ENCODE results near the gene KRT33B. TPM values are rescaled to one million over a fixed set of nuclear protein-coding genes. Genes with fewer than 3 reads are reported as not detected.

KRT33B gene
- total and polyA plus RNA-seq, 7 donors, result not detected

DNA sequence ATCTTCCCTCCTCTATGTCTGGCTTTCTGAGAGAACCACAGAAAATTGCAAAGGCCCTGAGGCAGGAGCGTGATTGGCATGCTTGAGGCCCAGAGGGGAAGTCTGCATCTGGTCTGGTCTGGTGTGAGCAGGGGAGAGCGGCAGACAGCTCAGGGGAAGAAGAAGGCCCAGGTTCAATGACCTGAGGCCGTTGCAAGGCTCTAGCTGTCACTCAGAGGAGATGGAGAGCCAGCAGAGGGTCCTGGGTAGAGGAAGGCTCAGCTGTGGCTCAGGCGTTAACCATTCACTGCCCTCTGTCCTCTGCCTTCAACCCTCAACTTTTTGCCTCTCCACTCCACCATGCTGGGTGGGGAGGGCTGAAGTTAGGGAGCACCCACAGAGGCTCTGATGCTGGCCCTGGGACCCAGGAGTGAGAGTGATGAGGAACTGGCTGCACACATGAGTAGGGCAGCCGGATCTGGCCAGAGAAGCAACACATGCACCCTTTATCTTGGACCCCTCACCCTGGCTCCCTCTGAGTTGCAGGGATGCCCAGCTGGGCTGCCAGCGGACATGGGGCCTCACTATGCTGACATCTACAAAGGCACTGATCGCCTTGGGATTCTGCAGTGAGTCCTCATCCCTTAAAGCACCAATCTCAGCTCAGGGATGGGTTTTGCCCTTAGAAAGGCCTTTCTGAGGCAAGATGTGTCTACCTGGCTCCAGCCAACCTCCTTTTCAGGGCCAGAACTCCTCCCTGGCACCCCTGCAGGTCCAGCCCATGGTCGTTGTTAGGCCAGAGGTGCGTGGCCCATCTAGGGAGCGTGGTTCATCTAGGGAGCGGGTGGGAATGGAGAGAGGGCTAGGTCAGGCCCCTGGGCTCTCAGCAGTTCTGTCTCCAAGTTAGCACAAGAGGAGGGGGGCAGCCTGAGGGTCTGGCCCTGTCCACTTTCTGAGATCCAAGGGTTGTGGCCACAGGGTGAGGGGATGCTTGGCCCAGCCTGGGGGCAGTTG lies 46.4 kb downstream of the KRT33B start:
- Histone ChIP-seq H3K36me3 (ENCODE audit: insufficient read depth in 1 of 2, low read depth in 1 of 2) (no peaks in the 10 kb centered on the region), H3K4me3 (no peak overlapping the region), H3K9me3 (no peaks in the 10 kb centered on the region), H3K27me3 (ENCODE audit: insufficient read depth in 3 of 3, low read length in 2 of 3) (no peaks in the 10 kb centered on the region), H3K4me1 (no peaks in the 10 kb centered on the region), H3K27ac (no peak overlapping the region)
- DNase-seq (no peak), ATAC-seq (no peak)
- intact Hi-C loops (cut with DNase I), result loop anchor here (2.0 to 10.0 kb wide), 3 partner anchors 414 to 518 kb away; no protein-coding TSS in a partner anchor
- TF ChIP-seq, protein P1, sequence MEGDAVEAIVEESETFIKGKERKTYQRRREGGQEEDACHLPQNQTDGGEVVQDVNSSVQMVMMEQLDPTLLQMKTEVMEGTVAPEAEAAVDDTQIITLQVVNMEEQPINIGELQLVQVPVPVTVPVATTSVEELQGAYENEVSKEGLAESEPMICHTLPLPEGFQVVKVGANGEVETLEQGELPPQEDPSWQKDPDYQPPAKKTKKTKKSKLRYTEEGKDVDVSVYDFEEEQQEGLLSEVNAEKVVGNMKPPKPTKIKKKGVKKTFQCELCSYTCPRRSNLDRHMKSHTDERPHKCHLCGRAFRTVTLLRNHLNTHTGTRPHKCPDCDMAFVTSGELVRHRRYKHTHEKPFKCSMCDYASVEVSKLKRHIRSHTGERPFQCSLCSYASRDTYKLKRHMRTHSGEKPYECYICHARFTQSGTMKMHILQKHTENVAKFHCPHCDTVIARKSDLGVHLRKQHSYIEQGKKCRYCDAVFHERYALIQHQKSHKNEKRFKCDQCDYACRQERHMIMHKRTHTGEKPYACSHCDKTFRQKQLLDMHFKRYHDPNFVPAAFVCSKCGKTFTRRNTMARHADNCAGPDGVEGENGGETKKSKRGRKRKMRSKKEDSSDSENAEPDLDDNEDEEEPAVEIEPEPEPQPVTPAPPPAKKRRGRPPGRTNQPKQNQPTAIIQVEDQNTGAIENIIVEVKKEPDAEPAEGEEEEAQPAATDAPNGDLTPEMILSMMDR (IDR thresholded peaks at IDR 0.05), result no peak
- 91 to 94% (median 93%) methylated on average over 11 of the region's 11 CpGs for WGBS, 3 donors

DNA sequence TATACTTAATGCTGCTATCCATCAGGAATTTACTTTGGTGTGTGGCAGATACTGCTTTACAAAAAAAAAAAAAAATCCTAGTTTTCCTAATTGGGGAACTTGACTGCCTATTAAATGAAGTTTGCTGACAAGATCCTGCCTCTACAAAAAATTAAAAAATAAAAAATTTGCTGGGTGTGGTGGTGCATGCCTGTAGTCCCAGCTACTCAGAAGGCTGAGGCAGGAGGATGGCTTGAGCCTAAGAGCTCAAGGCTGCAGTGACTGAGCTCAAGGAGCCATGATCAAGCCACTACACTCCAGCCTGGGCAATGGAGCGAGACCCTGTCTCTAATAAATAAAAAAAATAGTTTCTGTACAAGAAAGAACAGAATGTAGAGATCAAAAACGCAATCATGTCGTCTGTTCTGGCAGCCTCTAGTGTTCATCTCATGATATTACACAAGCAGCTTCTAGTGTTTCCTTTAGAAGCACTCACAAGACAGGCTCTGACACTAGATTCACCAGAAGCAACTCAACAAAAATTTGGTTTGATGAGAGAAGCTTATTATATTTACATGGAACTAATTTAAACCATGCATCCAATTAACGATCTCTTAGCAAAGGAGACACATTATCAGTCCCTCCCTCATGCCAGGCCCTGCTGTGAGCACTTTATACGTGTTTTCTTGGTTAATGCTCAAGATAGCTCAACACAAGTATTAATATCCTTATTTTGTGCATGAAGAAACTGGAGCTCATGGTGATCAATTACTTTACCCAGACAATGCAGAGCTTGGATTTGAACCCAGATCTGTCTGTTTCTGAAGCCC lies 47.3 kb downstream of the KRT33B start:
- Histone ChIP-seq H3K4me1 (no peaks in the 10 kb centered on the region), H3K27me3 (ENCODE audit: insufficient read depth in 3 of 3, low read length in 2 of 3) (no peaks in the 10 kb centered on the region), H3K27ac (no peak overlapping the region), H3K4me3 (no peak overlapping the region), H3K9me3 (no peaks in the 10 kb centered on the region), H3K36me3 (ENCODE audit: insufficient read depth in 1 of 2, low read depth in 1 of 2) (no peaks in the 10 kb centered on the region)
- intact Hi-C loops (cut with DNase I), result loop anchor here (2.0 to 10.0 kb wide), 3 partner anchors 413 to 517 kb away; no protein-coding TSS in a partner anchor
- TF ChIP-seq, protein P1 (IDR thresholded peaks at IDR 0.05), result peak; percentile 54
- ATAC-seq, result no peak
- 39 to 54% (median 44%) methylated on average over 5 of the region's 5 CpGs for WGBS, 3 donors
- no peak for DNase-seq

DNA sequence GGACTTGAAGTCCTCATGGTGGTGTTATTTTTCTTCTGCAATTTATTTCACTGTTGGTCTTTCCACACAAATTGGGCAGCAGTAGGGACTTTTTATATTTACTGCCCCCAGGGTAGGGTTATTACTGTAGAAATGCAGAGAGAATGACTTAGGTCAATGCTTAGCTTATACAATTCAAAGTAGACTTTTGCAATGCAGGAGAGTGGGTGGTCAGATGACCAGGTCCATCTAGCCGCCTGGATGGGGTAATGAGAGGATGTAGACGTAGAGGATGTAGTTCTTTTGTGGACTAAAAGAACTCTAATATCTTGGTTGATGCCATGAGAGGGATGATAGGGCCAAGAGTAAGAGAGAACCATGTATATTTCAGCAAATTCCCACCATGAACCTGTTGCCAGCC lies 51.4 kb downstream of the KRT33B start:
- no peak overlapping the region for H3K4me3 ChIP-seq
- no peak overlapping the region for H3K27ac ChIP-seq
- H3K27me3 ChIP-seq (ENCODE audit: insufficient read depth in 3 of 3, low read length in 2 of 3), result peaks cover 0 to 8% (median 3%) of the 10 kb centered on the region in 3 donors
- DNase-seq, result no peak
- 35 to 74% (median 38%) methylated on average over 2 of the region's 2 CpGs for WGBS, 3 donors
- intact Hi-C loops (cut with DNase I), result no loop called here
- TF ChIP-seq, protein P1 (IDR thresholded peaks at IDR 0.05), result no peak
- H3K4me1 ChIP-seq, result no peaks in the 10 kb centered on the region
- H3K36me3 ChIP-seq (ENCODE audit: insufficient read depth in 1 of 2, low read depth in 1 of 2), result no peaks in the 10 kb centered on the region
- H3K9me3 ChIP-seq, result no peaks in the 10 kb centered on the region
- no peak for ATAC-seq

DNA sequence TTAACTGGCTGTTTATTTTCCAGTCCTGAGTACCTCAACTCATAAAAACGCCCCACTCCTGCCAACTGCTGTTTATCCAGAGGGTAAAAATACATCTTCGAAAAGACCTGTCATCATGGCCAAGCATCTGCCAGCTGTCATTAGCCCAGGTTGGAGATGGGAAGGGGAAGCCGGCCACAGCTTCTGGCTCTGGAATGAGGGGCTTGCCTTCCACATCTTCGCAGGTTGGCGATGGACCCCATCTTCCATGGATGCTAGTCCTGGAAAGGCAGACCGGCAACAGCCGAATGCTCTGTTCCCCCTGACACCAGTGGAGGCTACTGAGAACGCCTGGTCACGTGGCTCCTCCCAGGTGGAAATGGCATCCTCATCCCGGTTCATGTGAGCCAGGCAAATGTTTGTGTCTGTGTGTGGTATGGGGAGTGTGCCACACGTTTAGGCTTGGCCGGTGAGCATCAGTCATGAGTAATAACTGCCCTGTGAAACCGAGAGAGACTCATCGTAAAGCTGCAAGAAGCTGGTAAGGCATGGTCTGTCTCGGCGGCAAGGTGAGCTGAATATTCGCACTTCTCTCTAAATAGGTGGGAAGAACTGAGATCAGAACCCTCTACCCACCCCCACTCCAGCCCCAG lies 53.7 kb downstream of the KRT33B start:
- intact Hi-C loops (cut with DNase I), result no loop called here
- Histone ChIP-seq H3K27ac (no peak overlapping the region), H3K9me3 (no peaks in the 10 kb centered on the region), H3K4me3 (no peak overlapping the region), H3K36me3 (ENCODE audit: insufficient read depth in 1 of 2, low read depth in 1 of 2) (no peaks in the 10 kb centered on the region), H3K4me1 (no peaks in the 10 kb centered on the region), H3K27me3 (ENCODE audit: insufficient read depth in 3 of 3, low read length in 2 of 3) (peaks cover 0 to 22% (median 3%) of the 10 kb centered on the region in 3 donors)
- DNase-seq, result no peak
- no peak for ATAC-seq
- 71 to 78% (median 73%) methylated on average over 17 of the region's 17 CpGs for WGBS, 3 donors
- TF ChIP-seq, protein P1 (IDR thresholded peaks at IDR 0.05), result no peak
